PC-3 (cell line): ENCODE measurements around the gene MRPL49. TPM values are rescaled to one million over a fixed set of nuclear protein-coding genes. Genes with fewer than 3 reads are reported as not detected.

ENCODE experiments used
- microRNA-seq: library from miRNA; unstranded; fragments of <30 nt; microRNA quantifications from one replicate; pipeline ENCODE4 v1.1.0, GENCODE V29; 2020; ENCODE audit not compliant: unreplicated experiment
- total RNA-seq: library from RNA; depleted of rRNA; stranded (reverse); fragments of >200 nt; gene quantifications from 2 replicates; pipeline ENCODE4 v1.2.3, GENCODE V29; 2014; rRNA removed

Gene MRPL49
- total RNA-seq, 1 experiment from 2014 or later = 163 TPM

Small RNA genes lying within 50 kb of the gene (microRNA-seq; reads per million reads assigned to microRNA genes)
- 1.0 reads per million for gene MIR6751

Other genes with a start within 250 kb of the MRPL49 start
- 340 and 370 TPM in 2 replicates for gene EHD1, start 243.7 kb upstream of the MRPL49 start, total RNA-seq
- gene ATG2A, start 205.1 kb upstream of the MRPL49 start, total RNA-seq = 45.6 and 51.4 TPM in 2 replicates
- 24.9 and 31.3 TPM in 2 replicates for gene PPP2R5B, start 197.6 kb upstream of the MRPL49 start, total RNA-seq
- gene GPHA2, start 186.4 kb upstream of the MRPL49 start, total RNA-seq = not detected in 2 replicates
- gene MAJIN, start 150.2 kb upstream of the MRPL49 start, total RNA-seq = not detected in 2 replicates
- gene BATF2, start 125.3 kb upstream of the MRPL49 start, total RNA-seq = 0.52 TPM in 1 of 2 replicates, not detected in the other
- 86.0 and 107 TPM in 2 replicates for gene ARL2, start 108.2 kb upstream of the MRPL49 start, total RNA-seq
- 15.1 and 40.4 TPM in 2 replicates for gene SNX15, start 94.9 kb upstream of the MRPL49 start, total RNA-seq
- 61.0 and 82.0 TPM in 2 replicates for gene SAC3D1, start 81.1 kb upstream of the MRPL49 start, total RNA-seq
- 0.47 TPM in 1 of 2 replicates, not detected in the other for gene NAALADL1, start 63.8 kb upstream of the MRPL49 start, total RNA-seq
- gene CDCA5, start 38.3 kb upstream of the MRPL49 start, total RNA-seq = 67.1 and 73.4 TPM in 2 replicates
- gene ZFPL1, start 38.1 kb upstream of the MRPL49 start, total RNA-seq = 98.7 and 103 TPM in 2 replicates
- gene VPS51, start 26.1 kb upstream of the MRPL49 start, total RNA-seq = 414 and 743 TPM in 2 replicates
- gene TM7SF2, start 10.4 kb upstream of the MRPL49 start, total RNA-seq = 38.4 and 44.2 TPM in 2 replicates
- 48.2 and 59.0 TPM in 2 replicates for gene ZNHIT2, start 4.6 kb upstream of the MRPL49 start, total RNA-seq
- 1,119 and 1,157 TPM in 2 replicates for gene FAU, start 187 bp upstream of the MRPL49 start, total RNA-seq
- gene SYVN1, start 12.2 kb downstream of the MRPL49 start, total RNA-seq = 22.3 and 33.2 TPM in 2 replicates
- gene SPDYC, start 47.9 kb downstream of the MRPL49 start, total RNA-seq = not detected in 2 replicates
- 307 and 407 TPM in 2 replicates for gene CAPN1, start 59.6 kb downstream of the MRPL49 start, total RNA-seq
- gene POLA2, start 139.6 kb downstream of the MRPL49 start, total RNA-seq = 29.0 and 39.7 TPM in 2 replicates
- 16.6 and 25.7 TPM in 2 replicates for gene CDC42EP2, start 192.5 kb downstream of the MRPL49 start, total RNA-seq
- 45.8 and 63.1 TPM in 2 replicates for gene DPF2, start 211.5 kb downstream of the MRPL49 start, total RNA-seq
- 1.3 and 1.6 TPM in 2 replicates for gene TIGD3, start 232.4 kb downstream of the MRPL49 start, total RNA-seq